Upper lobe of left lung (tissue), 4 donors: Measurements from ENCODE around the gene LAMTOR2.

Source experiments
- POLR2A ChIP-seq, 4 donors: fragments of 450-650 bp; IDR thresholded peaks; one replicate each; pipeline ENCODE4 v1.5.1; 2016 to 2017; ENCODE audit warnings: antibody characterized with exemption in 4 of 4, mild to moderate bottlenecking in 2 of 4
- POLR2AphosphoS5 ChIP-seq, 2 donors: sonication (generic); formaldehyde crosslinking; IDR thresholded peaks; one replicate each; pipeline ENCODE4 v1.5.1; 2017; ENCODE audit warnings: antibody characterized with exemption in 2 of 2
- TF ChIP-seq, protein P1 (sequence below), 6 experiments: fragments of 450-650 bp in 4 of 6; fragments of 200-600 bp in 2 of 6; sonication (generic) in 2 of 6; IDR thresholded peaks; one replicate each; pipeline ENCODE4 v1.5.1; 2016 to 2019; ENCODE audit warnings: antibody characterized with exemption in 6 of 6

DNA sequence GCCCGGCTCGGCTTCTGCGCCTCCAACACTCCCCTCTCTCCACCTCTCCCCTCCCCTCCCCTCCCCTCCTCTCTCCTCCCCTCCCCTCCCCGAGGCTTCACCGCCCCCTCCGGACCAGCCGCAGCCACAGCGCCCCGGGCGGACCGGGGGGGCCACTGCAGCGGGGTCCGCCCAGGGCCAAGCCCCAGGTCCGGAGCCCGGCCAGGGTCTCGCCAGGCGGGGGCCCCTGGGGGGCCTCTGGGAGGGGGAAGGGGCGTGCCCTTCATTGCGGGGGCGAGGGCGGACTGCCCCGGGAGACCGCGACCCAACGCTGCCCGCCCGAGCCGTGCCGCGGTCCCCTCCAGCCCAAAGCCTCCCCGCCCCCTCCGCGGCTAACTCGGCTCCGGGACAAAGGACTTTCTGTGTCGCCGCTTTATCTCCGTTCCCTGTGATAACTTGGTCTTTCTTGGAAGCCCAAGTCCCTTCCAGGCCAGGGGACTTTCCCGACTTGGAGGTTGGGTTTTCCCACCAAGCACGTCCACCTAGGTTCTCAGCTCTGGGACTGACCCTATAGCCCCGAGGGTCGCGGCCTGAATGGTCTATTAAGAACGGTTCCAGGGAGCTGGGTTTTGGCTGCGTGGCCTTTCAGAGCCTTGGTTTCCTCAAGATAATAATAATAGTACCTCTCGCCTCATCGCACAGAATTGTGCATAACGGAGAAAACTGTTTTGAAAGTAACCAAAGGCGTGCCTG is 648 bp upstream of the LAMTOR2 start, which contains the start of gene UBQLN4:
- TF ChIP-seq, protein P1, sequence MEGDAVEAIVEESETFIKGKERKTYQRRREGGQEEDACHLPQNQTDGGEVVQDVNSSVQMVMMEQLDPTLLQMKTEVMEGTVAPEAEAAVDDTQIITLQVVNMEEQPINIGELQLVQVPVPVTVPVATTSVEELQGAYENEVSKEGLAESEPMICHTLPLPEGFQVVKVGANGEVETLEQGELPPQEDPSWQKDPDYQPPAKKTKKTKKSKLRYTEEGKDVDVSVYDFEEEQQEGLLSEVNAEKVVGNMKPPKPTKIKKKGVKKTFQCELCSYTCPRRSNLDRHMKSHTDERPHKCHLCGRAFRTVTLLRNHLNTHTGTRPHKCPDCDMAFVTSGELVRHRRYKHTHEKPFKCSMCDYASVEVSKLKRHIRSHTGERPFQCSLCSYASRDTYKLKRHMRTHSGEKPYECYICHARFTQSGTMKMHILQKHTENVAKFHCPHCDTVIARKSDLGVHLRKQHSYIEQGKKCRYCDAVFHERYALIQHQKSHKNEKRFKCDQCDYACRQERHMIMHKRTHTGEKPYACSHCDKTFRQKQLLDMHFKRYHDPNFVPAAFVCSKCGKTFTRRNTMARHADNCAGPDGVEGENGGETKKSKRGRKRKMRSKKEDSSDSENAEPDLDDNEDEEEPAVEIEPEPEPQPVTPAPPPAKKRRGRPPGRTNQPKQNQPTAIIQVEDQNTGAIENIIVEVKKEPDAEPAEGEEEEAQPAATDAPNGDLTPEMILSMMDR (IDR thresholded peaks at IDR 0.05): peak; percentile 47 to 90 (median 60)
- TF ChIP-seq POLR2A (IDR thresholded peaks at IDR 0.05) (no peak), POLR2AphosphoS5 (IDR thresholded peaks at IDR 0.05) (peak in 1 of 2 donors; percentile 18)
